H9 (cell line): ENCODE data around the gene CCDC170. TPM values are rescaled to one million over a fixed set of nuclear protein-coding genes. Genes with fewer than 3 reads are reported as not detected.

Source experiments
- DNase-seq: peaks from one replicate; pipeline ENCODE4 v3.0.0-alpha.2; 2017
- H2AFZ ChIP-seq: one replicate; pipeline ENCODE4 v1.6.1; 2013; ENCODE audit warnings: mild to moderate bottlenecking, low read length, control low read depth, moderate library complexity
- H2AK5ac ChIP-seq: 2 replicates; pipeline ENCODE4 v1.6.1; 2013; ENCODE audit warnings: low read length, control low read depth, mixed read lengths; ENCODE audit not compliant: insufficient read length
- H2BK120ac ChIP-seq: one replicate; pipeline ENCODE4 v1.6.1; 2013; ENCODE audit warnings: low read depth, mild to moderate bottlenecking, low read length, control low read depth, inconsistent platforms; ENCODE audit not compliant: poor library complexity, severe bottlenecking
- H2BK12ac ChIP-seq: 2 replicates; pipeline ENCODE4 v1.6.1; 2013; ENCODE audit warnings: low read length, control low read depth, mixed read lengths, low read depth; ENCODE audit not compliant: insufficient read length
- H2BK15ac ChIP-seq: 2 replicates; pipeline ENCODE4 v1.6.1; 2013; ENCODE audit warnings: low read depth, low read length, control low read depth
- H2BK20ac ChIP-seq: one replicate; pipeline ENCODE4 v1.6.1; 2013; ENCODE audit warnings: low read depth, mild to moderate bottlenecking, low read length, control low read depth, inconsistent platforms; ENCODE audit not compliant: poor library complexity, severe bottlenecking
- H2BK5ac ChIP-seq: 2 replicates; pipeline ENCODE4 v1.6.1; 2013; ENCODE audit warnings: low read length, control low read depth, mixed read lengths; ENCODE audit not compliant: insufficient read length
- H3K14ac ChIP-seq: 2 replicates; pipeline ENCODE4 v1.6.1; 2013; ENCODE audit warnings: low read length, control low read depth; ENCODE audit not compliant: insufficient read depth
- H3K18ac ChIP-seq: 2 replicates; pipeline ENCODE4 v1.6.1; 2013; ENCODE audit warnings: low read depth, mild to moderate bottlenecking, mixed read lengths, low read length, control low read depth; ENCODE audit not compliant: insufficient read length
- H3K23ac ChIP-seq: 2 replicates; pipeline ENCODE4 v1.6.1; 2013; ENCODE audit warnings: low read length, control low read depth, mixed read lengths, low read depth; ENCODE audit not compliant: insufficient read length
- H3K23me2 ChIP-seq: 2 replicates; pipeline ENCODE4 v1.6.1; 2013; ENCODE audit warnings: low read depth, mild to moderate bottlenecking, mixed read lengths, low read length, control low read depth; ENCODE audit not compliant: insufficient read length, poor library complexity, severe bottlenecking
- H3K27ac ChIP-seq: 2 replicates; pipeline ENCODE4 v1.5.1; 2013; ENCODE audit warnings: low read length, control low read depth, mixed read lengths, low read depth; ENCODE audit not compliant: insufficient read length
- H3K27me3 ChIP-seq: 2 replicates; pipeline ENCODE4 v1.6.1; 2013; ENCODE audit warnings: low read length, control low read depth, inconsistent platforms; ENCODE audit not compliant: insufficient read depth
- H3K4ac ChIP-seq: 2 replicates; pipeline ENCODE4 v1.6.1; 2013; ENCODE audit warnings: low read depth, mild to moderate bottlenecking, control low read depth, inconsistent platforms, low read length, moderate library complexity
- H3K4me1 ChIP-seq: 2 replicates; pipeline ENCODE4 v1.6.1; 2013; ENCODE audit warnings: low read length, control low read depth, inconsistent platforms; ENCODE audit not compliant: insufficient read depth
- H3K4me2 ChIP-seq: 2 replicates; pipeline ENCODE4 v1.6.1; 2013; ENCODE audit warnings: low read length, control low read depth, mixed read lengths; ENCODE audit not compliant: insufficient read length, insufficient read depth
- H3K56ac ChIP-seq: 2 replicates; pipeline ENCODE4 v1.6.1; 2013; ENCODE audit warnings: low read depth, mild to moderate bottlenecking, mixed read lengths, low read length, control low read depth; ENCODE audit not compliant: insufficient read length
- H3K79me1 ChIP-seq: 2 replicates; pipeline ENCODE4 v1.6.1; 2013; ENCODE audit warnings: low read depth, mild to moderate bottlenecking, moderate library complexity, low read length, control low read depth, inconsistent platforms; ENCODE audit not compliant: insufficient read depth, poor library complexity, severe bottlenecking
- H3K79me2 ChIP-seq: 2 replicates; pipeline ENCODE4 v1.6.1; 2013; ENCODE audit warnings: low read length, control low read depth, inconsistent platforms; ENCODE audit not compliant: insufficient read depth
- H3K9ac ChIP-seq: 2 replicates; pipeline ENCODE4 v1.6.1; 2013; ENCODE audit warnings: low read length, control low read depth, mixed read lengths; ENCODE audit not compliant: insufficient read length; ENCODE audit errors: extremely low read depth
- H3K9me3 ChIP-seq: one replicate; pipeline ENCODE4 v1.6.1; 2013; ENCODE audit warnings: low read depth, low read length, inconsistent platforms; ENCODE audit not compliant: control insufficient read depth
- H3T11ph ChIP-seq: one replicate; pipeline ENCODE4 v1.6.1; 2013; ENCODE audit warnings: mild to moderate bottlenecking, low read length, control low read depth, inconsistent platforms
- H4K20me1 ChIP-seq: one replicate; pipeline ENCODE4 v1.6.1; 2013; ENCODE audit not compliant: control insufficient read depth, insufficient read length, insufficient read depth
- H4K5ac ChIP-seq: 2 replicates; pipeline ENCODE4 v1.6.1; 2013; ENCODE audit warnings: low read depth, mild to moderate bottlenecking, mixed read lengths, low read length, control low read depth; ENCODE audit not compliant: insufficient read length
- H4K8ac ChIP-seq: replicated peaks from 2 replicates; pipeline ENCODE4 v1.6.1; 2013; ENCODE audit warnings: low read length, control low read depth, mixed read lengths, low read depth; ENCODE audit not compliant: insufficient read length
- H4K91ac ChIP-seq: 2 replicates; pipeline ENCODE4 v1.6.1; 2013; ENCODE audit warnings: low read depth, mild to moderate bottlenecking, moderate library complexity, mixed read lengths, low read length, control low read depth; ENCODE audit not compliant: insufficient read length
- H3K27ac Mint-ChIP-seq, 3 experiments: 2 replicates in 2 of 3; 3 replicates in 1 of 3; pipeline ENCODE4 v1.8.0; 2020 to 2021; ENCODE audit warnings: mixed read lengths in 3 of 3, mild to moderate bottlenecking in 1 of 3, moderate library complexity in 1 of 3
- H3K27me3 Mint-ChIP-seq: 2 replicates; pipeline ENCODE4 v1.8.0; 2021; ENCODE audit warnings: low read depth, mild to moderate bottlenecking, moderate library complexity, mixed read lengths
- H3K36me3 Mint-ChIP-seq, 3 experiments: 2 replicates in 2 of 3; 3 replicates in 1 of 3; pipeline ENCODE4 v1.8.0; 2020 to 2021; ENCODE audit warnings: low read depth in 3 of 3, mixed read lengths in 3 of 3; ENCODE audit not compliant: insufficient read depth in 1 of 3
- H3K4me1 Mint-ChIP-seq, 2 experiments: 2 replicates each; pipeline ENCODE4 v1.8.0; 2020; ENCODE audit warnings: mixed read lengths in 2 of 2
- H3K4me3 Mint-ChIP-seq, 2 experiments: 2 replicates in 1 of 2; 3 replicates in 1 of 2; pipeline ENCODE4 v1.8.0; 2020 to 2021; ENCODE audit warnings: mild to moderate bottlenecking in 2 of 2, mixed read lengths in 2 of 2, moderate library complexity in 1 of 2
- H3K9me3 Mint-ChIP-seq, 2 experiments: 2 replicates in 1 of 2; 3 replicates in 1 of 2; pipeline ENCODE4 v1.8.0; 2020; ENCODE audit warnings: mild to moderate bottlenecking in 2 of 2, mixed read lengths in 2 of 2, moderate library complexity in 1 of 2
- CTCF ChIP-seq: fragments of 200-600 bp; sonication (generic); conservative IDR thresholded peaks from 3 replicates; pipeline ENCODE4 v1.8.0; 2021; ENCODE audit warnings: antibody characterized with exemption, mild to moderate bottlenecking
- WGBS: extraction: QIAGEN DNeasy Blood & Tissue Kit; methylation state at CpG from one replicate; pipeline ENCODE4 v1.1.7; 2013; ENCODE audit warnings: missing lambda C conversion rate, low lambda C conversion rate, mixed read lengths; ENCODE audit not compliant: insufficient read length; ENCODE audit errors: extremely low coverage; 5-methylcytosine and 5-hydroxymethylcytosine counted together
- total RNA-seq: library from RNA; stranded (reverse); gene quantifications from 2 replicates; pipeline ENCODE4 v1.2.1, GENCODE V29; 2021

CCDC170 gene
- total RNA-seq, 1 experiment from 2014 or later, result 0.07 TPM

GRCh38 chr6:151566557-151566956, 72.7 kb downstream of the CCDC170 start:
- H2BK12ac ChIP-seq, result no peak overlapping the region
- H2BK20ac ChIP-seq, result no peak overlapping the region
- H3K14ac ChIP-seq, result no peak overlapping the region
- no peaks in the 10 kb centered on the region for H3K27me3 ChIP-seq
- no peak overlapping the region for H3K27ac Mint-ChIP-seq
- no CpG with 5 or more reads among the region's 2 CpGs for WGBS
- H3K23me2 ChIP-seq, result no peaks in the 10 kb centered on the region
- no peak overlapping the region for H4K5ac ChIP-seq
- H4K91ac ChIP-seq, result no peak overlapping the region
- H3K79me2 ChIP-seq, result no peaks in the 10 kb centered on the region
- no peak overlapping the region for H3K23ac ChIP-seq
- no peak overlapping the region for H4K8ac ChIP-seq
- no peak overlapping the region for H3K4me2 ChIP-seq
- 0 out of 2 replicates have a peak, but pooled peaks cover 2% of the 10 kb centered on the region for H3K27me3 Mint-ChIP-seq
- no peak overlapping the region for H3K18ac ChIP-seq
- H3K4ac ChIP-seq, result no peak overlapping the region
- no peaks in the 10 kb centered on the region for H3K4me1 ChIP-seq
- H2AK5ac ChIP-seq, result no peak overlapping the region
- no peak overlapping the region for H3K56ac ChIP-seq
- H2BK15ac ChIP-seq, result no peak overlapping the region
- no peak overlapping the region for H2AFZ ChIP-seq
- H3K4me1 Mint-ChIP-seq, result no peaks in the 10 kb centered on the region
- H3K36me3 Mint-ChIP-seq, result peaks cover 0 to 6% (median 4%) of the 10 kb centered on the region in 3 experiments; a peak in 3 of 7 replicates
- no peak overlapping the region for H3K27ac ChIP-seq
- TF ChIP-seq CTCF, result no peak
- H3K79me1 ChIP-seq, result no peaks in the 10 kb centered on the region
- no peak overlapping the region for H3K9ac ChIP-seq
- H3K9me3 ChIP-seq, result no peaks in the 10 kb centered on the region
- H3K9me3 Mint-ChIP-seq, result peaks cover 11 to 15% of the 10 kb centered on the region in 2 experiments
- H3T11ph ChIP-seq, result no peak overlapping the region
- no peaks in the 10 kb centered on the region for H4K20me1 ChIP-seq
- H2BK120ac ChIP-seq, result no peak overlapping the region
- H2BK5ac ChIP-seq, result no peak overlapping the region
- no peak for DNase-seq
- no peak overlapping the region for H3K4me3 Mint-ChIP-seq
